GM23338 (cell line): ENCODE data around the gene RAG1. TPM values are rescaled to one million over a fixed set of nuclear protein-coding genes. Genes with fewer than 3 reads are reported as not detected.

ENCODE experiments used
- ATAC-seq: fragments of 200-7000 bp; cut with Tn5 transposase; 3 replicates; pipeline ENCODE4 v1.9.1; 2020
- DNase-seq: peaks from one replicate; pipeline ENCODE4 v3.0.0-alpha.2; 2015; ENCODE audit warnings: low spot score
- H2AFZ ChIP-seq: fragments of 200-600 bp; sonication (generic); 2 replicates; pipeline ENCODE4 v1.8.0; 2016; ENCODE audit warnings: antibody characterized with exemption, mild to moderate bottlenecking, moderate library complexity
- H3F3A ChIP-seq: fragments of 200-600 bp; sonication (generic); replicated peaks from 2 replicates; pipeline ENCODE4 v1.8.0; 2017; ENCODE audit warnings: antibody characterized with exemption, mixed run types, low read depth
- H3K27ac ChIP-seq: fragments of 200-600 bp; sonication (generic); 2 replicates; pipeline ENCODE4 v1.6.1; 2016; ENCODE audit warnings: low read depth
- H3K27me3 ChIP-seq: fragments of 200-600 bp; sonication (generic); 2 replicates; pipeline ENCODE4 v1.8.0; 2016; ENCODE audit warnings: mild to moderate bottlenecking, mixed run types, moderate library complexity; ENCODE audit not compliant: insufficient read depth
- H3K36me3 ChIP-seq: fragments of 200-600 bp; sonication (generic); 2 replicates; pipeline ENCODE4 v1.8.0; 2016; ENCODE audit warnings: mild to moderate bottlenecking; ENCODE audit not compliant: insufficient read depth
- H3K4me1 ChIP-seq: fragments of 200-600 bp; sonication (generic); 2 replicates; pipeline ENCODE4 v1.8.0; 2016; ENCODE audit warnings: mild to moderate bottlenecking, moderate library complexity; ENCODE audit not compliant: insufficient read depth
- H3K4me2 ChIP-seq: fragments of 200-600 bp; sonication (generic); 2 replicates; pipeline ENCODE4 v1.7.1; 2017; ENCODE audit warnings: mixed run types
- H3K4me3 ChIP-seq: fragments of 200-600 bp; sonication (generic); 2 replicates; pipeline ENCODE4 v1.6.1; 2016; ENCODE audit warnings: mixed run types
- H3K79me2 ChIP-seq: fragments of 200-600 bp; sonication (generic); replicated peaks from 2 replicates; pipeline ENCODE4 v1.8.0; 2017; ENCODE audit warnings: mild to moderate bottlenecking; ENCODE audit not compliant: insufficient read depth
- H3K9me2 ChIP-seq: fragments of 200-600 bp; sonication (generic); 2 replicates; pipeline ENCODE4 v1.8.0; 2017; ENCODE audit not compliant: insufficient read depth
- H4K20me1 ChIP-seq: fragments of 200-600 bp; sonication (generic); replicated peaks from 2 replicates; pipeline ENCODE4 v1.8.0; 2017; ENCODE audit warnings: mild to moderate bottlenecking; ENCODE audit not compliant: insufficient read depth
- H3K27ac Mint-ChIP-seq: 2 replicates; pipeline ENCODE4 v1.8.0; 2020; ENCODE audit warnings: inconsistent platforms, mild to moderate bottlenecking, moderate library complexity, mixed read lengths
- H3K27me3 Mint-ChIP-seq: 3 replicates; pipeline ENCODE4 v1.8.0; 2022; ENCODE audit warnings: low read depth, mild to moderate bottlenecking, moderate library complexity, mixed read lengths, inconsistent platforms; ENCODE audit not compliant: insufficient read depth, poor library complexity
- H3K36me3 Mint-ChIP-seq: 3 replicates; pipeline ENCODE4 v1.8.0; 2021; ENCODE audit warnings: low read depth, mild to moderate bottlenecking, inconsistent platforms, moderate library complexity, mixed read lengths
- H3K4me1 Mint-ChIP-seq: 3 replicates; pipeline ENCODE4 v1.8.0; 2020; ENCODE audit warnings: mild to moderate bottlenecking, inconsistent platforms, mixed read lengths
- H3K4me3 Mint-ChIP-seq: 3 replicates; pipeline ENCODE4 v1.8.0; 2021; ENCODE audit warnings: moderate library complexity, mild to moderate bottlenecking, inconsistent platforms, mixed read lengths
- H3K9me3 Mint-ChIP-seq: 3 replicates; pipeline ENCODE4 v1.8.0; 2020; ENCODE audit warnings: moderate library complexity, mild to moderate bottlenecking, inconsistent platforms, mixed read lengths
- CREB1 ChIP-seq: fragments of 250-450 bp; sonication (Bioruptor Pico); IDR thresholded peaks from 2 replicates; pipeline ENCODE4 v1.5.0; 2020; ENCODE audit warnings: low read depth, mild to moderate bottlenecking, moderate library complexity
- EZH2 ChIP-seq: fragments of 200-600 bp; sonication (generic); IDR thresholded peaks from one replicate; pipeline ENCODE4 v1.8.0; 2017; ENCODE audit warnings: antibody characterized with exemption, mild to moderate bottlenecking, low read depth; ENCODE audit not compliant: unreplicated experiment
- EZH2phosphoT487 ChIP-seq: fragments of 200-600 bp; sonication (generic); IDR thresholded peaks from one replicate; pipeline ENCODE4 v1.8.1; 2018; ENCODE audit warnings: antibody characterized with exemption; ENCODE audit not compliant: unreplicated experiment
- JUNB ChIP-seq: IDR thresholded peaks from one replicate; pipeline ENCODE4 v1.6.1; 2016; ENCODE audit warnings: antibody characterized with exemption; ENCODE audit not compliant: unreplicated experiment
- NANOG ChIP-seq: IDR thresholded peaks from 2 replicates; pipeline ENCODE4 v1.6.1; 2016; ENCODE audit warnings: antibody characterized with exemption, borderline replicate concordance
- POLR2AphosphoS5 ChIP-seq: IDR thresholded peaks from 2 replicates; pipeline ENCODE4 v1.6.1; 2016; ENCODE audit warnings: antibody characterized with exemption, low read depth
- STAT1 ChIP-seq: IDR thresholded peaks from one replicate; pipeline ENCODE4 v1.6.1; 2016; ENCODE audit warnings: antibody characterized with exemption; ENCODE audit not compliant: unreplicated experiment
- ZNF114 ChIP-seq: fragments of 250-450 bp; sonication (Bioruptor Pico); IDR thresholded peaks from 2 replicates; pipeline ENCODE4 v1.5.0; 2020; ENCODE audit warnings: mild to moderate bottlenecking, moderate library complexity
- ZNF331 ChIP-seq: fragments of 250-450 bp; sonication (Bioruptor Pico); IDR thresholded peaks from 2 replicates; pipeline ENCODE4 v1.5.0; 2020; ENCODE audit warnings: low read depth, mild to moderate bottlenecking, moderate library complexity
- polyA plus RNA-seq: library from polyadenylated mRNA; unstranded; fragments of >200 nt; fragmentation: Nextera tagmentation; extraction: Ambion mirVana; gene quantifications from 2 replicates; pipeline ENCODE4 v1.2.1, GENCODE V29; 2016
- total RNA-seq: library from RNA; depleted of rRNA; stranded (reverse); fragments of >200 nt; shearing (Covaris generic); gene quantifications from 2 replicates; pipeline ENCODE4 v1.2.3, GENCODE V29; 2014
- TF ChIP-seq, protein P1 (sequence below): IDR thresholded peaks from one replicate; pipeline ENCODE4 v1.6.1; 2018; ENCODE audit warnings: antibody characterized with exemption; ENCODE audit not compliant: unreplicated experiment
- TF ChIP-seq, protein P2 (sequence below), 2 experiments: fragments of 200-600 bp in 1 of 2; sonication (generic) in 1 of 2; conservative IDR thresholded peaks; 2 replicates each; pipeline versions ENCODE4 v1.5.1 to v1.6.1; 2016 to 2017; ENCODE audit warnings: antibody characterized with exemption in 2 of 2, low read depth in 2 of 2, mild to moderate bottlenecking in 2 of 2, moderate library complexity in 1 of 2
- TF ChIP-seq, protein P3 (sequence below): fragments of 250-450 bp; sonication (Bioruptor Pico); IDR thresholded peaks from 2 replicates; pipeline ENCODE4 v1.5.0; 2020; ENCODE audit warnings: mild to moderate bottlenecking, moderate library complexity
- TF ChIP-seq, protein P4 (sequence below): IDR thresholded peaks from 2 replicates; pipeline ENCODE4 v1.6.1; 2016; ENCODE audit warnings: antibody characterized with exemption

The RAG1 gene
- total and polyA plus RNA-seq, 2 experiments from 2014 or later: 0.89 to 1.4 TPM

DNA sequence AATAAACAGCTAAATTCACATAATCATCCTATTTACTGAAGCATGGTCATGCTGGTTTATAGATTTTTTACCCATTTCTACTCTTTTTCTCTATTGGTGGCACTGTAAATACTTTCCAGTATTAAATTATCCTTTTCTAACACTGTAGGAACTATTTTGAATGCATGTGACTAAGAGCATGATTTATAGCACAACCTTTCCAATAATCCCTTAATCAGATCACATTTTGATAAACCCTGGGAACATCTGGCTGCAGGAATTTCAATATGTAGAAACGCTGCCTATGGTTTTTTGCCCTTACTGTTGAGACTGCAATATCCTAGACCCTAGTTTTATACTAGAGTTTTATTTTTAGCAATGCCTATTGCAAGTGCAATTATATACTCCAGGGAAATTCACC is 10.7 kb downstream of the RAG1 start:
- ATAC-seq (no peak), DNase-seq (no peak)
- H3K36me3 ChIP-seq: peaks cover 5% of the 10 kb centered on the region; the same call in 1 of the 2 replicates
- H2AFZ ChIP-seq: no peak overlapping the region
- Mint-ChIP-seq H3K4me3 (no peak overlapping the region), H3K27ac (no peak overlapping the region), H3K4me1 (no peaks in the 10 kb centered on the region), H3K9me3 (peaks cover 26% of the 10 kb centered on the region), H3K36me3 (peaks cover 15% of the 10 kb centered on the region), H3K27me3 (peaks cover 3% of the 10 kb centered on the region)
- H3K4me3 ChIP-seq: no peak overlapping the region
- H3F3A ChIP-seq: no peaks in the 10 kb centered on the region
- no peaks in the 10 kb centered on the region for H3K79me2 ChIP-seq
- H3K9me2 ChIP-seq: no peaks in the 10 kb centered on the region
- no peak overlapping the region for H3K4me2 ChIP-seq
- H3K27ac ChIP-seq: no peak overlapping the region
- no peaks in the 10 kb centered on the region for H3K4me1 ChIP-seq
- no peaks in the 10 kb centered on the region for H3K27me3 ChIP-seq
- TF ChIP-seq NANOG (no peak), STAT1 (no peak), ZNF114 (CRISPR knock-in tag) (no peak), CREB1 (CRISPR knock-in tag) (no peak), EZH2 (no peak), ZNF331 (CRISPR knock-in tag) (no peak), EZH2phosphoT487 (no peak), POLR2AphosphoS5 (no peak), JUNB (no peak)
- TF ChIP-seq, protein P1, sequence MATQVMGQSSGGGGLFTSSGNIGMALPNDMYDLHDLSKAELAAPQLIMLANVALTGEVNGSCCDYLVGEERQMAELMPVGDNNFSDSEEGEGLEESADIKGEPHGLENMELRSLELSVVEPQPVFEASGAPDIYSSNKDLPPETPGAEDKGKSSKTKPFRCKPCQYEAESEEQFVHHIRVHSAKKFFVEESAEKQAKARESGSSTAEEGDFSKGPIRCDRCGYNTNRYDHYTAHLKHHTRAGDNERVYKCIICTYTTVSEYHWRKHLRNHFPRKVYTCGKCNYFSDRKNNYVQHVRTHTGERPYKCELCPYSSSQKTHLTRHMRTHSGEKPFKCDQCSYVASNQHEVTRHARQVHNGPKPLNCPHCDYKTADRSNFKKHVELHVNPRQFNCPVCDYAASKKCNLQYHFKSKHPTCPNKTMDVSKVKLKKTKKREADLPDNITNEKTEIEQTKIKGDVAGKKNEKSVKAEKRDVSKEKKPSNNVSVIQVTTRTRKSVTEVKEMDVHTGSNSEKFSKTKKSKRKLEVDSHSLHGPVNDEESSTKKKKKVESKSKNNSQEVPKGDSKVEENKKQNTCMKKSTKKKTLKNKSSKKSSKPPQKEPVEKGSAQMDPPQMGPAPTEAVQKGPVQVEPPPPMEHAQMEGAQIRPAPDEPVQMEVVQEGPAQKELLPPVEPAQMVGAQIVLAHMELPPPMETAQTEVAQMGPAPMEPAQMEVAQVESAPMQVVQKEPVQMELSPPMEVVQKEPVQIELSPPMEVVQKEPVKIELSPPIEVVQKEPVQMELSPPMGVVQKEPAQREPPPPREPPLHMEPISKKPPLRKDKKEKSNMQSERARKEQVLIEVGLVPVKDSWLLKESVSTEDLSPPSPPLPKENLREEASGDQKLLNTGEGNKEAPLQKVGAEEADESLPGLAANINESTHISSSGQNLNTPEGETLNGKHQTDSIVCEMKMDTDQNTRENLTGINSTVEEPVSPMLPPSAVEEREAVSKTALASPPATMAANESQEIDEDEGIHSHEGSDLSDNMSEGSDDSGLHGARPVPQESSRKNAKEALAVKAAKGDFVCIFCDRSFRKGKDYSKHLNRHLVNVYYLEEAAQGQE: no peak
- TF ChIP-seq, protein P2, sequence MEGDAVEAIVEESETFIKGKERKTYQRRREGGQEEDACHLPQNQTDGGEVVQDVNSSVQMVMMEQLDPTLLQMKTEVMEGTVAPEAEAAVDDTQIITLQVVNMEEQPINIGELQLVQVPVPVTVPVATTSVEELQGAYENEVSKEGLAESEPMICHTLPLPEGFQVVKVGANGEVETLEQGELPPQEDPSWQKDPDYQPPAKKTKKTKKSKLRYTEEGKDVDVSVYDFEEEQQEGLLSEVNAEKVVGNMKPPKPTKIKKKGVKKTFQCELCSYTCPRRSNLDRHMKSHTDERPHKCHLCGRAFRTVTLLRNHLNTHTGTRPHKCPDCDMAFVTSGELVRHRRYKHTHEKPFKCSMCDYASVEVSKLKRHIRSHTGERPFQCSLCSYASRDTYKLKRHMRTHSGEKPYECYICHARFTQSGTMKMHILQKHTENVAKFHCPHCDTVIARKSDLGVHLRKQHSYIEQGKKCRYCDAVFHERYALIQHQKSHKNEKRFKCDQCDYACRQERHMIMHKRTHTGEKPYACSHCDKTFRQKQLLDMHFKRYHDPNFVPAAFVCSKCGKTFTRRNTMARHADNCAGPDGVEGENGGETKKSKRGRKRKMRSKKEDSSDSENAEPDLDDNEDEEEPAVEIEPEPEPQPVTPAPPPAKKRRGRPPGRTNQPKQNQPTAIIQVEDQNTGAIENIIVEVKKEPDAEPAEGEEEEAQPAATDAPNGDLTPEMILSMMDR (conservative IDR thresholded peaks at IDR 0.05; ENCODE audit: low read depth in 2 of 2): no peak
- TF ChIP-seq, protein P3, sequence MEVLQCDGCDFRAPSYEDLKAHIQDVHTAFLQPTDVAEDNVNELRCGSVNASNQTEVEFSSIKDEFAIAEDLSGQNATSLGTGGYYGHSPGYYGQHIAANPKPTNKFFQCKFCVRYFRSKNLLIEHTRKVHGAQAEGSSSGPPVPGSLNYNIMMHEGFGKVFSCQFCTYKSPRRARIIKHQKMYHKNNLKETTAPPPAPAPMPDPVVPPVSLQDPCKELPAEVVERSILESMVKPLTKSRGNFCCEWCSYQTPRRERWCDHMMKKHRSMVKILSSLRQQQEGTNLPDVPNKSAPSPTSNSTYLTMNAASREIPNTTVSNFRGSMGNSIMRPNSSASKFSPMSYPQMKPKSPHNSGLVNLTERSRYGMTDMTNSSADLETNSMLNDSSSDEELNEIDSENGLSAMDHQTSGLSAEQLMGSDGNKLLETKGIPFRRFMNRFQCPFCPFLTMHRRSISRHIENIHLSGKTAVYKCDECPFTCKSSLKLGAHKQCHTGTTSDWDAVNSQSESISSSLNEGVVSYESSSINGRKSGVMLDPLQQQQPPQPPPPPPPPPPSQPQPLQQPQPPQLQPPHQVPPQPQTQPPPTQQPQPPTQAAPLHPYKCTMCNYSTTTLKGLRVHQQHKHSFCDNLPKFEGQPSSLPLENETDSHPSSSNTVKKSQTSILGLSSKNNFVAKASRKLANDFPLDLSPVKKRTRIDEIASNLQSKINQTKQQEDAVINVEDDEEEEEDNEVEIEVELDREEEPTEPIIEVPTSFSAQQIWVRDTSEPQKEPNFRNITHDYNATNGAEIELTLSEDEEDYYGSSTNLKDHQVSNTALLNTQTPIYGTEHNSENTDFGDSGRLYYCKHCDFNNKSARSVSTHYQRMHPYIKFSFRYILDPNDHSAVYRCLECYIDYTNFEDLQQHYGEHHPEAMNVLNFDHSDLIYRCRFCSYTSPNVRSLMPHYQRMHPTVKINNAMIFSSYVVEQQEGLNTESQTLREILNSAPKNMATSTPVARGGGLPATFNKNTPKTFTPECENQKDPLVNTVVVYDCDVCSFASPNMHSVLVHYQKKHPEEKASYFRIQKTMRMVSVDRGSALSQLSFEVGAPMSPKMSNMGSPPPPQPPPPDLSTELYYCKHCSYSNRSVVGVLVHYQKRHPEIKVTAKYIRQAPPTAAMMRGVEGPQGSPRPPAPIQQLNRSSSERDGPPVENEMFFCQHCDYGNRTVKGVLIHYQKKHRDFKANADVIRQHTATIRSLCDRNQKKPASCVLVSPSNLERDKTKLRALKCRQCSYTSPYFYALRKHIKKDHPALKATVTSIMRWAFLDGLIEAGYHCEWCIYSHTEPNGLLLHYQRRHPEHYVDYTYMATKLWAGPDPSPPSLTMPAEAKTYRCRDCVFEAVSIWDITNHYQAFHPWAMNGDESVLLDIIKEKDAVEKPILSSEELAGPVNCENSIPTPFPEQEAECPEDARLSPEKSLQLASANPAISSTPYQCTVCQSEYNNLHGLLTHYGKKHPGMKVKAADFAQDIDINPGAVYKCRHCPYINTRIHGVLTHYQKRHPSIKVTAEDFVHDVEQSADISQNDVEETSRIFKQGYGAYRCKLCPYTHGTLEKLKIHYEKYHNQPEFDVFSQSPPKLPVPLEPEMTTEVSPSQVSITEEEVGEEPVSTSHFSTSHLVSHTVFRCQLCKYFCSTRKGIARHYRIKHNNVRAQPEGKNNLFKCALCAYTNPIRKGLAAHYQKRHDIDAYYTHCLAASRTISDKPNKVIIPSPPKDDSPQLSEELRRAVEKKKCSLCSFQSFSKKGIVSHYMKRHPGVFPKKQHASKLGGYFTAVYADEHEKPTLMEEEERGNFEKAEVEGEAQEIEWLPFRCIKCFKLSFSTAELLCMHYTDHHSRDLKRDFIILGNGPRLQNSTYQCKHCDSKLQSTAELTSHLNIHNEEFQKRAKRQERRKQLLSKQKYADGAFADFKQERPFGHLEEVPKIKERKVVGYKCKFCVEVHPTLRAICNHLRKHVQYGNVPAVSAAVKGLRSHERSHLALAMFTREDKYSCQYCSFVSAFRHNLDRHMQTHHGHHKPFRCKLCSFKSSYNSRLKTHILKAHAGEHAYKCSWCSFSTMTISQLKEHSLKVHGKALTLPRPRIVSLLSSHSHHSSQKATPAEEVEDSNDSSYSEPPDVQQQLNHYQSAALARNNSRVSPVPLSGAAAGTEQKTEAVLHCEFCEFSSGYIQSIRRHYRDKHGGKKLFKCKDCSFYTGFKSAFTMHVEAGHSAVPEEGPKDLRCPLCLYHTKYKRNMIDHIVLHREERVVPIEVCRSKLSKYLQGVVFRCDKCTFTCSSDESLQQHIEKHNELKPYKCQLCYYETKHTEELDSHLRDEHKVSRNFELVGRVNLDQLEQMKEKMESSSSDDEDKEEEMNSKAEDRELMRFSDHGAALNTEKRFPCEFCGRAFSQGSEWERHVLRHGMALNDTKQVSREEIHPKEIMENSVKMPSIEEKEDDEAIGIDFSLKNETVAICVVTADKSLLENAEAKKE: no peak
- TF ChIP-seq, protein P4, sequence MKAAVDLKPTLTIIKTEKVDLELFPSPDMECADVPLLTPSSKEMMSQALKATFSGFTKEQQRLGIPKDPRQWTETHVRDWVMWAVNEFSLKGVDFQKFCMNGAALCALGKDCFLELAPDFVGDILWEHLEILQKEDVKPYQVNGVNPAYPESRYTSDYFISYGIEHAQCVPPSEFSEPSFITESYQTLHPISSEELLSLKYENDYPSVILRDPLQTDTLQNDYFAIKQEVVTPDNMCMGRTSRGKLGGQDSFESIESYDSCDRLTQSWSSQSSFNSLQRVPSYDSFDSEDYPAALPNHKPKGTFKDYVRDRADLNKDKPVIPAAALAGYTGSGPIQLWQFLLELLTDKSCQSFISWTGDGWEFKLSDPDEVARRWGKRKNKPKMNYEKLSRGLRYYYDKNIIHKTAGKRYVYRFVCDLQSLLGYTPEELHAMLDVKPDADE: no peak
- no peaks in the 10 kb centered on the region for H4K20me1 ChIP-seq
